Pancreas (tissue), 10 donors: ENCODE results near the gene PANX2. TPM values are rescaled to one million over a fixed set of nuclear protein-coding genes. Genes with fewer than 3 reads are reported as not detected.

Experiments
- ATAC-seq, 4 donors: fragments of 200-7000 bp; cut with Tn5 transposase; one replicate each; pipeline versions ENCODE4 v1.8.0 to v1.9.1; 2020; ENCODE audit warnings: mild to moderate bottlenecking in 4 of 4, moderate library complexity in 4 of 4
- DNase-seq, 6 donors: peaks; one replicate each; pipeline ENCODE4 v3.0.0-alpha.2; 2020
- FAIRE-seq: peaks from 2 replicates; lab custom pipeline; 2012; peaks lifted over from hg19 to GRCh38; lab: Jason Lieb, UNC
- H3K27ac ChIP-seq, 4 donors: fragments of 200-600 bp; sonication (generic); 1 replicate in 3 of 4; 2 replicates in 1 of 4; pipeline versions ENCODE4 v1.5.0 to v1.8.0; 2020
- H3K27me3 ChIP-seq, 4 donors: fragments of 200-600 bp; one replicate each; pipeline ENCODE4 v1.8.0; 2021
- H3K36me3 ChIP-seq, 3 donors: fragments of 200-600 bp; sonication (generic) in 1 of 3; one replicate each; pipeline versions ENCODE4 v1.5.0 to v1.8.0; 2020 to 2021
- H3K4me1 ChIP-seq, 3 donors: fragments of 200-600 bp; one replicate each; pipeline ENCODE4 v1.8.0; 2021
- H3K4me3 ChIP-seq, 4 donors: fragments of 200-600 bp; sonication (generic) in 2 of 4; one replicate each; pipeline versions ENCODE4 v1.5.0 to v1.8.0; 2020 to 2021
- H3K9me3 ChIP-seq, 4 donors: fragments of 200-600 bp; one replicate each; pipeline ENCODE4 v1.8.0; 2021
- WGBS, 2 donors: extraction: QIAGEN DNeasy Blood & Tissue Kit; methylation state at CpG; one replicate each; pipeline ENCODE4 v1.1.7; 2013; 5-methylcytosine and 5-hydroxymethylcytosine counted together
- intact Hi-C, 3 donors: fragments of 100-400 bp; cut with DNase I; formaldehyde crosslinking; loops; one replicate each; pipeline versions ENCODE4 v1.11.1 to v1.14.2; 2022
- polyA plus RNA-seq, 2 donors: library from polyadenylated mRNA; stranded (reverse); fragments of 200-250 nt; gene quantifications; one replicate each; pipeline ENCODE4 v1.2.3, GENCODE V29; 2013
- total RNA-seq, 6 donors: library from RNA; stranded (reverse); fragmentation: NEBNext Ultra II Directional in 4 of 6; extraction: Animal tissue kit (Norgen Biotek cat#: 25700) in 4 of 6; gene quantifications; one replicate each; pipeline versions ENCODE4 v1.2.1 to v1.2.4, GENCODE V29; 2021 to 2023
- TF ChIP-seq, protein P1 (sequence below), 4 donors: fragments of 200-600 bp; sonication (generic) in 3 of 4; IDR thresholded peaks; one replicate each; pipeline versions ENCODE4 v1.5.0 to v1.8.0; 2021; ENCODE audit warnings: antibody characterized with exemption in 4 of 4
- donor health status: healthy with polysubstance abuse.
- donor health status: DM: no; HTN: no; CAD: no; lungs with moderate emphysema.
- donor health status: DM: no; HTN: no; CAD: no.
- donor health status: control.
- donor health status: control.
- donor health status: Bipolar disorder and iron deficiency.
- donor health status: DM: yes; HTN: yes; CAD: no.
- donor health status: DM: no; HTN: no; CAD: no.
- donor health status: DM: no; HTN: no; CAD: no.
- donor health status: DM: yes; HTN: yes; CAD: no.

Gene PANX2
- total and polyA plus RNA-seq, 8 donors = 0.31 to 3.5 (median 0.67) TPM

DNA sequence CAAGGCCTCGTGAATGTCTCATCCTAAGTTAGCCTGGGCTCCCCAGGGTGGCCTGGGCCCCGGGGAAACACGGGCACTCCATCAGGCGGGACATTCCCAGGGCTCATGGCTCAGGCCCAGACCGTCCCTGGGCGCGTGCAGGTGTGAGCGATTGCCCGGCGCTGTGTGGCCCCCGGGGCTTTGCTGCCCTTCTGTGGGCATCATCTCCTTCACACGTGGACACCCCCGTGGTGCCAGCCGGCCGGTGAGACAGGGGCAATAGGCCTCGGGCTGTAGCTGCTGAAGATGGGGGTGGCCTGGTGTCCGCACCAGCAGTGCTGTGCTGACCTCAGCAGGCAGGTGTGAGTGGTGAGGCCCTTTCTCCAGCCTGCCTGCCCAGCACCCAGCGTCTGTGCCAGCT lies 25.7 kb downstream of the PANX2 start:
- Histone ChIP-seq H3K9me3 (no peaks in the 10 kb centered on the region), H3K4me1 (peaks cover 7 to 15% (median 10%) of the 10 kb centered on the region in 3 donors), H3K36me3 (peaks cover 0 to 30% (median 0%) of the 10 kb centered on the region in 3 donors), H3K27ac (no peak overlapping the region), H3K27me3 (no peaks in the 10 kb centered on the region), H3K4me3 (no peak overlapping the region)
- TF ChIP-seq, protein P1, sequence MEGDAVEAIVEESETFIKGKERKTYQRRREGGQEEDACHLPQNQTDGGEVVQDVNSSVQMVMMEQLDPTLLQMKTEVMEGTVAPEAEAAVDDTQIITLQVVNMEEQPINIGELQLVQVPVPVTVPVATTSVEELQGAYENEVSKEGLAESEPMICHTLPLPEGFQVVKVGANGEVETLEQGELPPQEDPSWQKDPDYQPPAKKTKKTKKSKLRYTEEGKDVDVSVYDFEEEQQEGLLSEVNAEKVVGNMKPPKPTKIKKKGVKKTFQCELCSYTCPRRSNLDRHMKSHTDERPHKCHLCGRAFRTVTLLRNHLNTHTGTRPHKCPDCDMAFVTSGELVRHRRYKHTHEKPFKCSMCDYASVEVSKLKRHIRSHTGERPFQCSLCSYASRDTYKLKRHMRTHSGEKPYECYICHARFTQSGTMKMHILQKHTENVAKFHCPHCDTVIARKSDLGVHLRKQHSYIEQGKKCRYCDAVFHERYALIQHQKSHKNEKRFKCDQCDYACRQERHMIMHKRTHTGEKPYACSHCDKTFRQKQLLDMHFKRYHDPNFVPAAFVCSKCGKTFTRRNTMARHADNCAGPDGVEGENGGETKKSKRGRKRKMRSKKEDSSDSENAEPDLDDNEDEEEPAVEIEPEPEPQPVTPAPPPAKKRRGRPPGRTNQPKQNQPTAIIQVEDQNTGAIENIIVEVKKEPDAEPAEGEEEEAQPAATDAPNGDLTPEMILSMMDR (IDR thresholded peaks at IDR 0.05) = no peak
- ATAC-seq (no peak), DNase-seq (peak in 2 of 6 donors; percentile 36 to 71), FAIRE-seq (no peak)
- intact Hi-C loops = no loop called here
- WGBS, 2 donors = 88 to 90% methylated on average over 18 of the region's 18 CpGs

DNA sequence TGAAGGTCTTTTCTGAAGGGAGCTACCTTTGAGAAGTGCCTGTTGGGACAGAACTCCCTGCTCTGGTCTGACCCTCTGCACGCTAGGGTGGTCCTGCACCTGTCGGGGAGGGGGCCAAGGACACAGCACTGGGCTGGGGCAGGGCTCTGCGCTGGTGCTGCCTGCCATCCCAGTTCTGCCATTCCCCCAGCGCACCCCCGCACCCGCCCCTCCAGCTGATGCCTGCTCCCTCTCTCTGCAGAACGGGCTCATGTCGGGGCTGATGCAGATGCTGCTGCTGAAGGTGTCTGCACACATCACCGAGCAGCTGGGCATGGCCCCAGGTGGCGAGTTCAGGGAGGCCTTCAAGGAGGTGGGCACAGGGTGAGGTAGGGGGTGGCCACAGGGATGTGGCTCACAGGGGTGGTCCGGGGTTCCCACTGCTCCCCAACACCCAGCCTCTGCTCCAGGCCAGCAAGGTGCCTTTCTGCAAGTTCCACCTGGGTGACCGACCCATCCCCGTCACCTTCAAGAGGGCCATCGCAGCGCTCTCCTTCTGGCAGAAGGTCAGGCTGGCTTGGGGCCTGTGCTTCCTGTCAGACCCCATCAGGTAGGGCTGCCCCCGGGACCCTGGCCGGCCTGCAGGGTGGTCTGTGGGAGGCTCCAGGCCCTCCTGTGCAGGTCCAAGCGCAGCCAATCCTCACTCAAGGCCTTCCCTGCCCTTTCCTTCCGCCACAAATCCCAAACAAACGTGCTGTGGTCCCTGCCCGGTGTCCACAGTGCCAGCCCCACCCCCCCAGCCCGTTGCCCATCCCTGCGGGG lies 26.7 kb downstream of the PANX2 start:
- Histone ChIP-seq H3K36me3 (peaks cover 0 to 30% (median 0%) of the 10 kb centered on the region in 3 donors), H3K27me3 (no peaks in the 10 kb centered on the region)

DNA sequence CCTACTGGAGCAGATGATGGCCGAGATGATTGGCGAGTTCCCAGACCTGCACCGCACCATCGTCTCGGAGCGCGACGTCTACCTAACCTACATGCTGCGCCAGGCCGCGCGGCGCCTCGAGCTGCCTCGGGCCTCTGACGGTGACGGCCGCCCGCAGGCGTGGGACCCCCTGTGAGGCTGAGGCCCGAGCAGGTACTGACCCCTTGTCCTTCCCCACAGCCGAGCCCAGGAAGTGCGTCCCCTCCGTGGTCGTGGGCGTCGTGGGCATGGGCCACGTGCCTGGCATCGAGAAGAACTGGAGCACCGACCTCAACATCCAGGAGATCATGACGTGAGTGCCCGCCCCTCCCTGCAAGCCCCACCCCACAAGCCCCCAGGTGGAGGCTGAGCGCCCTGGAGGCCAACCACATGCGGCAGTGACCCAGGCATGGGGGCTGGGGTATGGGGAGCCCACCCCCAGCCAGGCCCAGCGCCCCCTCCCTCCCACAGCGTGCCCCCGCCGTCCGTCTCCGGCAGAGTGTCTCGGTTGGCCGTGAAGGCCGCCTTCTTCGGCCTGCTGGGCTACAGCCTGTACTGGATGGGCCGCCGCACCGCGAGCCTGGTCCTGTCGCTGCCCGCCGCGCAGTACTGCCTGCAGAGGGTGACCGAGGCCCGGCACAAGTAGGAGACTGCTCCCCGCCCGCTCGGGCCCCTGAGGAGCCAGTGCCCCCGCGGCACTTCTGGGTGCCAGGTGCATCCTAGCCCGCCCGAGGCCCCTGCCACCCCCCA lies 27.5 kb downstream of the PANX2 start:
- Histone ChIP-seq H3K27me3 (no peaks in the 10 kb centered on the region), H3K9me3 (no peaks in the 10 kb centered on the region), H3K4me1 (peaks cover 0 to 13% (median 10%) of the 10 kb centered on the region in 3 donors), H3K4me3 (no peak overlapping the region), H3K36me3 (peaks cover 0 to 30% (median 0%) of the 10 kb centered on the region in 3 donors), H3K27ac (no peak overlapping the region)
- TF ChIP-seq, protein P1 (IDR thresholded peaks at IDR 0.05) = no peak
- WGBS, 2 donors = 94 to 96% methylated on average over 51 to 61 of the region's 61 CpGs
- intact Hi-C loops = no loop called here
- DNase-seq = peak in 3 of 6 donors; percentile 25 to 85 (median 60)
- no peak for FAIRE-seq
- ATAC-seq = no peak

More for the DNA sequence above, 26.7 kb downstream of the PANX2 start:
- H3K27ac ChIP-seq = no peak overlapping the region
- peaks cover under 1 to 11% (median 7%) of the 10 kb centered on the region in 3 donors for H3K4me1 ChIP-seq
- WGBS, 2 donors = 86 to 89% methylated on average over 22 to 23 of the region's 23 CpGs
- DNase-seq = peak in 2 of 6 donors; percentile 49 to 79
- no peak overlapping the region for H3K4me3 ChIP-seq
- TF ChIP-seq, protein P1 (IDR thresholded peaks at IDR 0.05) = no peak
- ATAC-seq = no peak
- H3K9me3 ChIP-seq = no peaks in the 10 kb centered on the region
- intact Hi-C loops = no loop called here
- FAIRE-seq = no peak

DNA sequence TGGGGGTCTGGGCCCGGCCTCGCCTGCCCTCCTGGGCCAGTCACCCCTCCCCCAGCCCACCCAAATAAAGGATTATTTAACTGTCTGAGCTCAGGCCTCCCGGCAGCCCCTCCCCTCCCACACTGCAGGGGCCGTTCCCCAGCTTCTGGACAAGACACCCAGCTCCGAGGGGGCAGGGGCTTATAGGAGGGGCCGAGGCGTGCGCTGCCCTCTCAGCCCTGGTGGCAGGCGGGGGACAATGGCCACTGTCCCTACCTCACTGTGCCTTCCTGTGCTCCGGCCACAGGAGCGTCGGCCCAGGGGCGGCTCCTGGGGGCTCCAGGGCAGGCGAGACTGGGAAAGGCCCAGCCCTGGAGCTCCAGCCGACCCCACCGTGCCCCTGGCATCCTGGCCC lies 28.1 kb downstream of the PANX2 start:
- TF ChIP-seq, protein P1 (IDR thresholded peaks at IDR 0.05) = no peak
- intact Hi-C loops = no loop called here
- H3K4me1 ChIP-seq = peaks cover 0 to 13% (median 6%) of the 10 kb centered on the region in 3 donors
- 90% methylated on average over 15 to 16 of the region's 16 CpGs for WGBS, 2 donors
- DNase-seq (peak in 1 of 6 donors; percentile 51), ATAC-seq (no peak), FAIRE-seq (no peak)
- H3K9me3 ChIP-seq = no peaks in the 10 kb centered on the region
- H3K27me3 ChIP-seq = no peaks in the 10 kb centered on the region
- no peak overlapping the region for H3K4me3 ChIP-seq
- H3K36me3 ChIP-seq = peaks cover 0 to 30% (median 0%) of the 10 kb centered on the region in 3 donors
- no peak overlapping the region for H3K27ac ChIP-seq
